Hematopoietic multipotent progenitor cell treated with erythropoietin and hydrocortisone succinate and interleukin-3 and kit ligand, for 8 days (in vitro differentiated cells): ENCODE data around the gene FLT3.
A peak's percentile ranks its signal among the peaks of the same experiment; 100 is the strongest.
"Not testable (repeated sequence)": the region's sequence is repeated elsewhere in the genome, so short reads cannot be mapped to it uniquely, and the experiment has no call there.

ENCODE experiments used
- DNase-seq: peaks from one replicate; pipeline ENCODE4 v3.0.0-alpha.2; 2015

The FLT3 gene

GRCh38 chr13:28099396-28100149 lies 803 bp downstream of the FLT3 start:
- no peak for DNase-seq

GRCh38 chr13:28097503-28097902 lies 2.9 kb downstream of the FLT3 start:
- DNase-seq, result no peak

- peak; percentile 41 for DNase-seq
These were observed 6.1 kb downstream of the FLT3 start for GRCh38 chr13:28094306-28094705.

GRCh38 chr13:28093881-28094280 lies 6.5 kb downstream of the FLT3 start:
- DNase-seq, result peak; percentile 35

- peak; percentile 46 for DNase-seq
These were observed 7.9 kb downstream of the FLT3 start for GRCh38 chr13:28092431-28092830.

- no peak for DNase-seq
These were observed 11.3 kb downstream of the FLT3 start for GRCh38 chr13:28089065-28089464.

- not testable (repeated sequence) for DNase-seq
These were observed 22.6 kb downstream of the FLT3 start for GRCh38 chr13:28077820-28078219.

- no peak for DNase-seq
These were observed 23.1 kb downstream of the FLT3 start for GRCh38 chr13:28077231-28077630.

- DNase-seq, result no peak
These were observed 29.0 kb downstream of the FLT3 start for GRCh38 chr13:28071424-28071823.

GRCh38 chr13:28067491-28067890 lies 32.9 kb downstream of the FLT3 start:
- DNase-seq, result no peak

GRCh38 chr13:28058866-28059613 lies 41.3 kb downstream of the FLT3 start:
- DNase-seq, result peak; percentile 72

- DNase-seq, result no peak
These were observed 43.2 kb downstream of the FLT3 start for GRCh38 chr13:28056970-28057712.

GRCh38 chr13:28056426-28056825 lies 44.0 kb downstream of the FLT3 start:
- no peak for DNase-seq

GRCh38 chr13:28055357-28055756 lies 45.0 kb downstream of the FLT3 start:
- DNase-seq, result no peak

- no peak for DNase-seq
These were observed 47.4 kb downstream of the FLT3 start for GRCh38 chr13:28052945-28053344.

- no peak for DNase-seq
These were observed 50.2 kb downstream of the FLT3 start for GRCh38 chr13:28049880-28050875.

GRCh38 chr13:28049215-28049614 lies 51.2 kb downstream of the FLT3 start:
- DNase-seq, result no peak

GRCh38 chr13:28048768-28049167 lies 51.6 kb downstream of the FLT3 start:
- DNase-seq, result no peak

- DNase-seq, result no peak
These were observed 52.5 kb downstream of the FLT3 start for GRCh38 chr13:28047757-28048388.

GRCh38 chr13:28046981-28047380 lies 53.4 kb downstream of the FLT3 start:
- DNase-seq, result no peak

- no peak for DNase-seq
These were observed 54.5 kb downstream of the FLT3 start for GRCh38 chr13:28045861-28046260.

GRCh38 chr13:28044608-28045007 lies 55.8 kb downstream of the FLT3 start:
- no peak for DNase-seq
